Mesodermal cell (in vitro differentiated cells): ENCODE data around the gene ZBTB38.

Source experiments
- H3K27ac ChIP-seq: 2 replicates; pipeline ENCODE4 v1.7.0; 2013; ENCODE audit warnings: mild to moderate bottlenecking, low read depth, low read length, moderate library complexity; ENCODE audit not compliant: severe bottlenecking
- H3K36me3 ChIP-seq: 2 replicates; pipeline ENCODE4 v1.7.1; 2013; ENCODE audit warnings: mild to moderate bottlenecking, low read length, moderate library complexity; ENCODE audit not compliant: control insufficient read depth, insufficient read depth
- H3K4me1 ChIP-seq: one replicate; pipeline ENCODE4 v1.7.1; 2013; ENCODE audit warnings: mild to moderate bottlenecking, low read length; ENCODE audit not compliant: insufficient read depth, control insufficient read depth, poor library complexity, severe bottlenecking
- H3K4me3 ChIP-seq: 2 replicates; pipeline ENCODE4 v1.7.0; 2013; ENCODE audit warnings: low read length, control low read depth, mild to moderate bottlenecking; ENCODE audit not compliant: insufficient read depth, poor library complexity, severe bottlenecking; ENCODE audit errors: extremely low read depth
- H3K9me3 ChIP-seq: 2 replicates; pipeline ENCODE4 v1.7.1; 2013; ENCODE audit warnings: mild to moderate bottlenecking, low read length, moderate library complexity; ENCODE audit not compliant: control insufficient read depth
- WGBS, 2 experiments: methylation state at CpG; one replicate each; pipeline ENCODE4 v1.1.5; 2013; ENCODE audit warnings: missing lambda C conversion rate in 2 of 2; ENCODE audit not compliant: insufficient coverage in 2 of 2; 5-methylcytosine and 5-hydroxymethylcytosine counted together

ZBTB38 gene

GRCh38 chr3:141413391-141413790 is 45.1 kb downstream of the ZBTB38 start:
- Histone ChIP-seq H3K27ac (no peak overlapping the region), H3K36me3 (peaks cover 49% of the 10 kb centered on the region), H3K9me3 (no peaks in the 10 kb centered on the region), H3K4me3 (no peak overlapping the region), H3K4me1 (peaks cover 30% of the 10 kb centered on the region)
- 100% methylated on average over 1 of the region's 3 CpGs; no CpG with 5 or more reads in 1 of the 2 experiments for WGBS, 2 experiments

- H3K4me1 ChIP-seq: peaks cover 30% of the 10 kb centered on the region
- peaks cover 49% of the 10 kb centered on the region for H3K36me3 ChIP-seq
Measured at GRCh38 chr3:141413801-141414689, 45.7 kb downstream of the ZBTB38 start.

GRCh38 chr3:141414800-141415462 is 46.6 kb downstream of the ZBTB38 start:
- no peak overlapping the region for H3K27ac ChIP-seq

More at GRCh38 chr3:141413801-141414689, 45.7 kb downstream of the ZBTB38 start:
- H3K9me3 ChIP-seq: no peaks in the 10 kb centered on the region
- no peak overlapping the region for H3K27ac ChIP-seq
- WGBS, 2 experiments: 89 to 91% methylated on average over 8 to 9 of the region's 11 CpGs
- H3K4me3 ChIP-seq: no peak overlapping the region

DNA sequence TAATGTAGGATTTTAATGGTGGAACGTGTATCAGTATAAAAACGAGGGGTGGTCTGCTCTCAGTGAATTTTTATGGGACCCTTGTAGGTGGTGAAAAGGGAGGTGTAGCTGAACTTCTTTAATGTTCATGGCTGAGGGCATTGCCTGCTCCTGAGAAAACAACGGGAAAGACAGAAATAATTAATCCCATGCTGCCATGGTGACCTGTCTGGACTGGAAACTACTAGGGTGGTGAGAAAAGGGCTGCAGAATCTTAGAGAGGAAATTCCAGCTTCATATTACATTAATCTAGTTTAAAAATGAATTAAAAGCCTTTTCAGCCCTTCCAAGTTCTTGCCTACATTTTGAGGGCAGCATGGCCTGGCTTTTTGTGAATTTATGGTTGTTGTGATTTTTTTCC is 47.6 kb downstream of the ZBTB38 start:
- peaks cover 19% of the 10 kb centered on the region for H3K4me1 ChIP-seq
- 95 to 100% methylated on average over 2 of the region's 3 CpGs for WGBS, 2 experiments
- peaks cover 46% of the 10 kb centered on the region for H3K36me3 ChIP-seq

More at GRCh38 chr3:141414800-141415462, 46.6 kb downstream of the ZBTB38 start:
- peaks cover 44% of the 10 kb centered on the region for H3K36me3 ChIP-seq
- H3K9me3 ChIP-seq: no peaks in the 10 kb centered on the region
- peaks cover 29% of the 10 kb centered on the region for H3K4me1 ChIP-seq
- 93 to 100% methylated on average over 2 to 4 of the region's 5 CpGs for WGBS, 2 experiments
- no peak overlapping the region for H3K4me3 ChIP-seq

More for the DNA sequence above, 47.6 kb downstream of the ZBTB38 start:
- Histone ChIP-seq H3K9me3 (no peaks in the 10 kb centered on the region), H3K4me3 (no peak overlapping the region), H3K27ac (no peak overlapping the region)
